D721Med (cell line): ENCODE measurements around the gene GOLM1.

Source experiments
- DNase-seq: peaks from one replicate; pipeline ENCODE4 v3.0.0; 2011; ENCODE audit warnings: low spot score; ENCODE audit not compliant: insufficient read length
- FAIRE-seq: peaks from 2 replicates; lab custom pipeline; 2011; peaks lifted over from hg19 to GRCh38; lab: Jason Lieb, UNC
- CTCF ChIP-seq: IDR thresholded peaks from 2 replicates; pipeline ENCODE4 v1.5.1; 2012; ENCODE audit warnings: mild to moderate bottlenecking, control low read depth; ENCODE audit not compliant: insufficient read depth; ENCODE audit errors: missing control alignments

The GOLM1 gene

GRCh38 chr9:86072394-86072877 lies 26.9 kb downstream of the GOLM1 start:
- DNase-seq (no peak), FAIRE-seq (no peak)
- no peak for TF ChIP-seq CTCF

GRCh38 chr9:86069206-86069869 lies 30.0 kb downstream of the GOLM1 start:
- no peak for TF ChIP-seq CTCF
- no peak for DNase-seq
- FAIRE-seq = peak; percentile 55

- no peak for TF ChIP-seq CTCF
- no peak for DNase-seq
- no peak for FAIRE-seq
These were observed 35.1 kb downstream of the GOLM1 start for GRCh38 chr9:86064220-86064619.

DNA sequence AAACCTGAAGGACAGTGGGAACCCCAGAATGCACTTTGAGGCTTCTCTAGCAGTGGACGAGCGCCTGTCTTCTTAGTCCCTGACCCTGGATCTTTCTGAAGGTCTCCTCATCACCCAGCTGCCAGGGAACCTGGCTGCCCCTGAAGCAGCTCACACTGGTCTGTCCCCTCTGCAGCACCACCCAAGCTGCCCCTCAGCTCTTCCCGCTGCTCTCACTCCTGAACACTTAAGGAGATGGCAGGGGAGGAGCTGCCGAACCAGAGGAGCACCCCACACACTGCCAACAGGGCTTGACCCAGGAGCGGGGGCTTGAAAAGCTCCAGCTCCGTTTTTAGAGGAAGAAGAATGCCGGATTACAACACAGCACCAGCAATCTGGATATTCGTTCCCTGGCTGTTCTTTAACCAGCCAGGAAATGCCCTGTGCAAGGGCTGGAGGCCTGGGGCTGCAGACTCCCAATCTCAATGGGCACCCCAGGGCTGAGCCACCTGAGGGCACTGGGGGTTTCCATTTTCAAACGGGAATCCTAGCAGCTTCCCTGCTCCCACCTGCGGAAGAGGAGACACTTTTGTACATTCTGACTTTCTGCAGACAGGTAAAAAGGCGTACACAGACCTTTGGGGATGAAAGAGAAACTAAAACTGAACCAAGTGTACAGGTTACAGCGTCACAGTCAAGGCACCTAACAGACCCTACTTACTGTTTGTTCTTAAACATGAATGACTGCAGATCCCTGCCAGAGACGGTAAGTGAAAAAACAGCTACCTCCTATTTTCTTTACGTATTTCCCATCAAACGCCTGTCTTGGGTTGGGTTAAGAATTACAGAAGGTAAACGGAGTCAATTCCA lies 36.3 kb downstream of the GOLM1 start:
- DNase-seq (no peak), FAIRE-seq (no peak)

DNA sequence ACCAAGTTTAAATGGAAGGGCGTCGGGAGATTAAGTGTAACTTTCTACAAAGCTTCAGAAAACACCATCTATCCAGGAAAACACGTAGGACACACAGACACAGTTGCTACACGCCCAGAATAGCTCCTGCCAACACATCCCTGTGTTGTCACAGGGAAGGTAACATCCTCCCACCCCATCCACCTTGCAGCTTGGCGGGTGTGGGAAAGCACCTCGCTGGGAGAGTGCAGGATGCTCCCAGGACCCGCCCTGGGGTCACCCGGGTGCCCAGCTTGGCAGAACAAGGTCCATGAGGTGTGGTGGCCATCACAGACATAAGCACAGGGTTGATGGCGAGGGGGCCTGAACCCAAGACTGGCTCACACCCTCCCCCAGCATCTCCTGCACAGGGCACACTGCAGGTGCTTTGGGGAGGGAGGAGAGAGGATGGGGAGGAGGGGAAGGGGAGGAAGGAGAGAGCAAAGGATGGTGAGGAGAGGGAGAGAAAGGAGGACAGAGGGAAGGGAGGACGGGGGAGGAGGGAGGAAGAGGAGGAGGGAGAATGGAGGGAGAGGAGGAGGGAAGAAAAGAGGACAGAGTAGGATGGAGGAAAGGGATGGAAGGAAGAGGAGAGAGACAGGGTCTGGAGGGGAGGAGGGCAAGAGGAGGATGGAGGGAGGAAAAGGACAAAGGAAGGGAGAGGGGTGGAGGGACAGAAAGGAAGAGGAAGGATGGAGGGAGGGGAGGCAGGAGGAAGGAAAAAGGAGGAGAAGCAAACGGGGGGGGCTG lies 37.2 kb downstream of the GOLM1 start:
- no peak for TF ChIP-seq CTCF
- FAIRE-seq = no peak
- no peak for DNase-seq

More for the DNA sequence above, 36.3 kb downstream of the GOLM1 start:
- TF ChIP-seq CTCF = no peak

DNA sequence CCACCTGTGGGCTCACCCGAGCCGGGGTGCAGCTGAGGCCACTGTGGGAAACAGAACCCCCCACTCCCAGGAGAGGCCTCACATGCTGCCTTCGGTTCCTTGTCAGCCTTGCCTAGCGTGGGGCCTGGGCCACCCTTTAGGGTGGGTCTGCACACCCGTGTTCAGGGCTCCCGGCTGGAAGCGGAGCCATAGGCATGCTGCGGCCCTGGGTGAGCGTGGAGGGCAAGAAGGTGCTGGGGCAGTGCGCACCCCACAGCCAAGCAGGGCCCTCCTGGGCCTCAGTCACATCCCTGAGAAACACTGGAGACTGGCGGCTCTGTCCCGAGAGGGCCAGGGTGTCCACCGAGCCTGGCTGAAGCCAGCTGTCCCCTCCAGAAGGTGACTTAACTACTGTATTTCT lies 41.9 kb downstream of the GOLM1 start:
- no peak for TF ChIP-seq CTCF
- DNase-seq (no peak), FAIRE-seq (no peak)
